H1 (cell line): ENCODE results near the gene RAB3A. TPM values are rescaled to one million over a fixed set of nuclear protein-coding genes. Genes with fewer than 3 reads are reported as not detected.

Experiments
- ASH2L ChIP-seq: fragments of 200-600, 300-600 bp; sonication (generic); IDR thresholded peaks from one replicate; pipeline ENCODE4 v1.7.1; 2017; ENCODE audit warnings: low read length
- CREB1 ChIP-seq: IDR thresholded peaks from 2 replicates; pipeline ENCODE4 v1.6.1; 2012; ENCODE audit warnings: inconsistent platforms
- JUND ChIP-seq: IDR thresholded peaks from 2 replicates; pipeline ENCODE4 v1.6.1; 2011; ENCODE audit warnings: mild to moderate bottlenecking, improper control_type of control experiment, low read length
- NRF1 ChIP-seq: IDR thresholded peaks from 2 replicates; pipeline ENCODE4 v1.6.1; 2011; ENCODE audit warnings: mild to moderate bottlenecking, low read depth, low read length, improper control_type of control experiment
- POLR2A ChIP-seq, 2 experiments: IDR thresholded peaks; 1 replicate in 1 of 2; 2 replicates in 1 of 2; pipeline ENCODE4 v1.6.1; 2011; ENCODE audit warnings: low read depth in 2 of 2, low read length in 2 of 2, mild to moderate bottlenecking in 2 of 2; ENCODE audit errors: control extremely low read depth in 1 of 2
- SRF ChIP-seq: IDR thresholded peaks from 2 replicates; pipeline ENCODE4 v1.6.1; 2011; ENCODE audit warnings: mild to moderate bottlenecking, low read depth, low read length, moderate library complexity
- TAF7 ChIP-seq: optimal IDR thresholded peaks from 2 replicates; pipeline ENCODE3; 2011; ENCODE audit warnings: low read depth, mild to moderate bottlenecking, inconsistent platforms, low read length, moderate library complexity, borderline replicate concordance
- TBP ChIP-seq: IDR thresholded peaks from 2 replicates; pipeline ENCODE4 v1.6.1; 2011; ENCODE audit warnings: low read depth, low read length, improper control_type of control experiment
- polyA plus RNA-seq, 7 experiments: library from polyadenylated mRNA; depleted of rRNA in 3 of 7; stranded (reverse) in 5 of 7; unstranded in 2 of 7; fragments of >200 nt in 5 of 7; fragments of 200-250 nt in 2 of 7; gene quantifications; 1 replicate in 5 of 7; 2 replicates in 1 of 7; 4 replicates in 1 of 7; pipeline versions ENCODE4 v1.2.1 to v1.2.3, GENCODE V29; 2011 to 2013; ENCODE audit warnings: missing spikeins in 2 of 7, mixed read lengths in 2 of 7
- total RNA-seq: library from RNA; stranded (reverse); fragmentation: NEBNext Ultra II Directional; extraction: Animal tissue kit (Norgen Biotek cat#: 25700); gene quantifications from 2 replicates; pipeline ENCODE4 v1.2.1, GENCODE V29; 2021

The RAB3A gene
- total and polyA plus RNA-seq, 2 of the 8 experiments (the other 6 are each of a cell fraction or from before 2014, with no cell fraction given), result 13.6 to 14.2 TPM

DNA sequence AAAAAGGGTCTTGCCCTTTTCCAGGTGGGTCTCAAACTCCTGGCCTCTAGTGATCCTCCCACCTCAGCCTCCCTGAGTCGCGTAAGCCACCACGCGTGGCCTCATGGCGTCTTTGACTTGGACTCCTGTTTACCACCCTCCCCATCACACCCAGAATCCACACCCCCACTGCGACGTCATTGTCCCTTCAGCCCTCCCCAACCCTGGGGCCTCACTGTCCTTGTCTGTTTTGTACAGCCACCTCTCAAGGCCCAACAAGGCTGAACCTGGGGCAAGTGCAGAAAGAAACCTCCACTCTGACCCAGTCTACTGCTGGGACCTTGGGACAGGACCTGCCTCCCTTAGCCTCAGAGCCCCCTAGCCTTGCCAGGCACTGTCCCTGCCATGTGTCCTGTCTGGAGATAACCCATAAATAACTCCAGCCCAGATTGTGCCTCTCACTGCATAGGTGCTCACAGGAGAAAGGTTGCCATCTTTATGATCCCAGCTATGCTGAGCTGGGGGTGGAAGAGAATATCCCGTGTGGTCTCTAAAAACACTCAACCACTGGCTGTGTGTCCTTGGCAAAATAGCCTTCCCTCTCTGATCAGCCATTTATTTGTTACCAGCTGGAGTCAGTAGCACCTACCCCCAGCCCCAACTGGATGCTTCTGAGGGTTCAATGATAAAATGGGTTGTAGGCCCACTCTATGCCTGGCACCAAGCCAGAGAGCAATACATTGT lies 32.1 kb downstream of the RAB3A start (continued):
- TF ChIP-seq TAF7 (no peak), CREB1 (no peak), ASH2L (no peak), TBP (no peak), JUND (no peak), SRF (no peak), NRF1 (no peak), POLR2A (IDR thresholded peaks at IDR 0.05; ENCODE audit: control extremely low read depth in 1 of 2, low read depth in 2 of 2, low read length in 2 of 2) (no peak)
- TF ChIP-seq, all 59 proteins: peak for 0
